T follicular helper cell (primary cell): ENCODE results near the gene GPR6.

Source experiments
- DNase-seq: peaks from one replicate; pipeline ENCODE4 v3.0.0-alpha.2; 2020; ENCODE audit warnings: low read depth

Gene GPR6

GRCh38 chr6:109999740-110000139 lies 21.6 kb downstream of the GPR6 start:
- no peak for DNase-seq

GRCh38 chr6:110002676-110003075 lies 24.6 kb downstream of the GPR6 start:
- no peak for DNase-seq

DNA sequence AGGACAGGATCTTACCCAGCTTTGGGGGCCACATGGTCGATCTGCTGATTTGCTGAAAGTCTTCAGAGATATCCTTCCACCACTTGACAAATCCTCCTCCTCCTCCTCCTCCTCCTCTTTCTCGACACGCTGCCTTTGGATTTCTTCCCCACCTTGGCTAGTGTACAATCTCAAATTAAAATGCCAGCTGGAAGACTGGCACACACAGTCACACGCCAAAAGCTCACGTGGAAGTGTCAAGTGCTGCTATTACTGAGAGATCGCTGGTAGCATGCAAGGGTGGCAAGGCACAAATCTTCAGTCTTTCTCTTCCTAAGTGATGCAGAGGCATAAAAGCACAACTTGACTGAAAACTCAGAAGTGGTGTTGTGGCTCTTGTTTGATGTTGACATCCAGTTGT lies 35.3 kb downstream of the GPR6 start:
- no peak for DNase-seq

- no peak for DNase-seq
Measured at GRCh38 chr6:110015206-110015605, 37.1 kb downstream of the GPR6 start.

- no peak for DNase-seq
Measured at GRCh38 chr6:110017306-110017705, 39.2 kb downstream of the GPR6 start.

GRCh38 chr6:110017946-110018345 lies 39.8 kb downstream of the GPR6 start:
- no peak for DNase-seq

DNA sequence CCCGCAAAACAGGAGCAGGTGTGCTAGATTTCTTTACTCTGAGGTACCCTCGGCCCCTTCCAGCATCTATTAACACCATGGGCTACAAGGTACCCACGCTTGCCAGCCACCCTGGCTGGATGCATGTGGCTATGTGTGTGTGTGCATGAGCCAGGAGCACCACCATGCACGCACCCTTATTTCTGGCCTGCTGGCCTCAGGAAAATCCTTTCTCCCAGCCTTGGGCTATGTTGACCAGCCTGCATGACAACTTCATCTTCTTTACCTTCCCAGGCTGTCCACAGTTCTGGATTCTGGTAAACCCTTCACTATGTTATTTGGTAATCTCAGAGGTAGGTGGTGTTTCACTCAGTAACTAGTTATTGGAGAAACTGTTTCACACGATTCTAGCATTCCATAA lies 40.4 kb downstream of the GPR6 start:
- no peak for DNase-seq

- no peak for DNase-seq
Measured at GRCh38 chr6:110020888-110021287, 42.8 kb downstream of the GPR6 start.

DNA sequence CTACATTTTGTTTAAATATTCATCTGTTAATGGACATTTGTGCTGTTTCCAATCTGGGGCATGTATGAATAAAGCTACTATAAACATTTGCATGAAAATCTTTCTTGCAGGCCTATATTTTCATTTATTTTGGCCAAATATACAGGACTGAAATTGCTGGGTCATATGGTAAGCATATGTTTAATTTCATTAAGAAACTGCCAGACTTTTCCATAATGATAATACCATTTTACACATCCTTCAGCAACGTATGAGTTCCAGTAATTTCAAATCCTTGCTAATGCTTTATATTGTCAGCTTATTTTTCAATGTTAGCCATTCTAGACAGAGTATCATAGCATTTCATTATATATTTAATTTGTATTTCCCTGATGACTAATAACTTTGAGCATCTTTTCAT lies 51.0 kb downstream of the GPR6 start:
- no peak for DNase-seq
